Measurements from ENCODE around the gene EDRF1.

DNA sequence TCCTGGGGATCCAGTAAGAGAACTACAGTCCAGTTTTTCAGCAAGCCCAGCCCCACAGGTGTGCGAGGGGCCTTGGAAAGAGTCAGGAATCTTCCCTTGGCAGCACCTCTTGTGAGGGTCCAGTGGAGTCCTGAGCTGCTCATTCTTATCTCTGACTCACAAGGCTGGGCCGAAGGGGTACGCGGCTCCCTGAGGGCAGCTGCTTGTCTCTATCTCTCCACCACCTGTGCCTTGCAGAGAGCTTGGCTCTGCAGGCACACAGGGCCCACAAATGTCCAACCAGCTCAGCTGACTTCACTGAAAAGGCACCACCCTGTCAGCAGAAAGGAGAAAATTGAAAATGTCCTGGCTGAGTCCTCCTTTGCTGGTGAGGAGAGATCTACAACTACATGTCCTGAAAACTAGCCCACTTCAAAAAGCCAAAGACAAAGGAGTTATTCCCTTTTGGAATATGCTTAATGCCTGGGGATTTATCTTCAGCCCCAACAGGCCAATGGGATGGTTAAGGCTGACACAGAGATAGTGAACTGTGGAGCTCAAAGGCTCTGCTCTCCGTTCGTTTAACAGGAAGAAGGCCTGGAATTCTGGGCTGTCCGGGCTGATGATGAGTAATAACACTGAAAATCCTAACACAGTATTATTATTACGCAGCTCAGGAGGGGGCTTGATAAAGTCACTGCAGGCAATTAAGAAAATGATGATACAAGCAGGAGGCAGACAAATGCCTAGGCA is 80.1 kb downstream of the EDRF1 start:
- TF ChIP-seq EZH2 (IDR thresholded peaks at IDR 0.05; ENCODE audit: insufficient read depth, poor library complexity, severe bottlenecking) (no peak), EZH2phosphoT487 (IDR thresholded peaks at IDR 0.05; ENCODE audit: insufficient read depth, low read depth) (no peak)

Data from GM23248 (cell line).